OCI-LY7 (cell line): ENCODE measurements around the gene PDE6D. TPM values are rescaled to one million over a fixed set of nuclear protein-coding genes. Genes with fewer than 3 reads are reported as not detected.

Experiments used
- BruUV-seq: library from RNA; stranded (reverse); fragments of 400-500 nt; replicated peaks from 2 replicates; lab custom pipeline; 2021; lab: Mats Ljungman, UMichigan
- CTCF ChIA-PET: fragments of 300-600 bp; sonication (Branson Sonifier 250); formaldehyde crosslinking; loops from one replicate; lab custom pipeline; 2022; ENCODE audit warnings: antibody characterized with exemption; ENCODE audit not compliant: unreplicated experiment; lab: Charles Lee
- POLR2A ChIA-PET: fragments of 300-600 bp; sonication (Branson Sonifier 250); formaldehyde crosslinking; loops from one replicate; lab custom pipeline; 2022; ENCODE audit warnings: antibody characterized with exemption; lab: Charles Lee
- DNase-seq: peaks from one replicate; pipeline ENCODE4 v3.0.0-alpha.2; 2015; ENCODE audit warnings: low spot score
- H2AFZ ChIP-seq: fragments of 200-600 bp; sonication (generic), shearing (Covaris generic); 2 replicates; pipeline ENCODE4 v1.6.1; 2014; ENCODE audit warnings: mild to moderate bottlenecking, antibody characterized with exemption, low read length, moderate library complexity
- H3K27ac ChIP-seq: fragments of 200-600 bp; sonication (generic); 2 replicates; pipeline ENCODE4 v1.5.1; 2014; ENCODE audit warnings: mixed run types, low read depth, mild to moderate bottlenecking, moderate library complexity, low read length, inconsistent platforms; ENCODE audit not compliant: poor library complexity, severe bottlenecking
- H3K36me3 ChIP-seq: fragments of 200-600 bp; sonication (generic); 2 replicates; pipeline ENCODE4 v1.6.1; 2014; ENCODE audit warnings: mild to moderate bottlenecking, antibody characterized with exemption, low read length, moderate library complexity, mixed read lengths; ENCODE audit not compliant: insufficient read depth
- H3K4me1 ChIP-seq: fragments of 200-600 bp; sonication (generic); 2 replicates; pipeline ENCODE4 v1.5.1; 2014; ENCODE audit warnings: mild to moderate bottlenecking, low read length; ENCODE audit not compliant: insufficient read depth, poor library complexity, severe bottlenecking
- H3K4me2 ChIP-seq: fragments of 200-600 bp; sonication (generic); 2 replicates; pipeline ENCODE4 v1.6.1; 2014; ENCODE audit warnings: mild to moderate bottlenecking, low read length
- H3K4me3 ChIP-seq: fragments of 200-600 bp; sonication (generic); 2 replicates; pipeline ENCODE4 v1.5.1; 2014; ENCODE audit warnings: mild to moderate bottlenecking, low read depth, low read length; ENCODE audit not compliant: poor library complexity, severe bottlenecking
- H3K79me2 ChIP-seq: fragments of 200-600 bp; sonication (generic); 2 replicates; pipeline ENCODE4 v1.6.1; 2016; ENCODE audit warnings: low read depth, mild to moderate bottlenecking, low read length, moderate library complexity, mixed read lengths; ENCODE audit not compliant: insufficient read depth
- H3K9me2 ChIP-seq: fragments of 200-600 bp; sonication (generic); 2 replicates; pipeline ENCODE4 v1.6.1; 2016; ENCODE audit warnings: mild to moderate bottlenecking, low read length, mixed read lengths; ENCODE audit not compliant: insufficient read depth
- H3K9me3 ChIP-seq: fragments of 200-600 bp; sonication (generic); 2 replicates; pipeline ENCODE4 v1.6.1; 2014; ENCODE audit warnings: mild to moderate bottlenecking, mixed run types, low read length, mixed read lengths
- H4K20me1 ChIP-seq: fragments of 200-600 bp; sonication (generic); 2 replicates; pipeline ENCODE4 v1.6.1; 2014; ENCODE audit warnings: mild to moderate bottlenecking, antibody characterized with exemption, low read length, moderate library complexity, mixed read lengths; ENCODE audit not compliant: insufficient read depth
- EZH2phosphoT487 ChIP-seq: fragments of 200-600 bp; sonication (generic); IDR thresholded peaks from 2 replicates; pipeline ENCODE4 v1.6.1; 2018; ENCODE audit warnings: low read depth, borderline replicate concordance, mild to moderate bottlenecking, mixed run types, antibody characterized with exemption, low read length, moderate library complexity, mixed read lengths
- intact Hi-C: fragments of 100-400 bp; cut with micrococcal nuclease; formaldehyde crosslinking; loops from one replicate; pipeline ENCODE4 v1.10.0; 2022; ENCODE audit not compliant: unreplicated experiment
- total RNA-seq, 2 experiments: library from RNA; depleted of rRNA in 1 of 2; stranded (reverse); fragments of >200 nt in 1 of 2; shearing (Covaris generic) in 1 of 2; gene quantifications; 2 replicates each; pipeline ENCODE4 v1.2.3, GENCODE V29; 2014 to 2022
- TF ChIP-seq, protein P1 (sequence below): fragments of 200-600 bp; sonication (generic); conservative IDR thresholded peaks from 2 replicates; pipeline ENCODE4 v1.5.1; 2014; ENCODE audit warnings: mild to moderate bottlenecking, antibody characterized with exemption, low read length, moderate library complexity, mixed read lengths

Gene PDE6D
- total RNA-seq, 2 experiments from 2014 or later, result 47.4 to 54.6 TPM

GRCh38 chr2:231715499-231715837 lies 65.6 kb downstream of the PDE6D start:
- Histone ChIP-seq H3K9me2 (no peaks in the 10 kb centered on the region), H3K4me2 (no peak overlapping the region), H3K27ac (peak overlapping the region; percentile 95), H3K9me3 (no peaks in the 10 kb centered on the region), H3K79me2 (peaks cover 26% of the 10 kb centered on the region), H3K4me1 (peaks cover 72% of the 10 kb centered on the region), H3K36me3 (peaks cover 50% of the 10 kb centered on the region), H3K4me3 (no peak overlapping the region), H4K20me1 (peaks cover 20% of the 10 kb centered on the region), H2AFZ (no peak overlapping the region)
- no TSS peak for BruUV-seq
- intact Hi-C loops, result loop anchor here (1.0 to 10.0 kb wide), 7 partner anchors 29 to 251 kb away; partner anchors contain the start of gene NCL
- TF ChIP-seq EZH2phosphoT487, result no peak
- TF ChIP-seq, protein P1, sequence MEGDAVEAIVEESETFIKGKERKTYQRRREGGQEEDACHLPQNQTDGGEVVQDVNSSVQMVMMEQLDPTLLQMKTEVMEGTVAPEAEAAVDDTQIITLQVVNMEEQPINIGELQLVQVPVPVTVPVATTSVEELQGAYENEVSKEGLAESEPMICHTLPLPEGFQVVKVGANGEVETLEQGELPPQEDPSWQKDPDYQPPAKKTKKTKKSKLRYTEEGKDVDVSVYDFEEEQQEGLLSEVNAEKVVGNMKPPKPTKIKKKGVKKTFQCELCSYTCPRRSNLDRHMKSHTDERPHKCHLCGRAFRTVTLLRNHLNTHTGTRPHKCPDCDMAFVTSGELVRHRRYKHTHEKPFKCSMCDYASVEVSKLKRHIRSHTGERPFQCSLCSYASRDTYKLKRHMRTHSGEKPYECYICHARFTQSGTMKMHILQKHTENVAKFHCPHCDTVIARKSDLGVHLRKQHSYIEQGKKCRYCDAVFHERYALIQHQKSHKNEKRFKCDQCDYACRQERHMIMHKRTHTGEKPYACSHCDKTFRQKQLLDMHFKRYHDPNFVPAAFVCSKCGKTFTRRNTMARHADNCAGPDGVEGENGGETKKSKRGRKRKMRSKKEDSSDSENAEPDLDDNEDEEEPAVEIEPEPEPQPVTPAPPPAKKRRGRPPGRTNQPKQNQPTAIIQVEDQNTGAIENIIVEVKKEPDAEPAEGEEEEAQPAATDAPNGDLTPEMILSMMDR, result peak; percentile 21; the same call in 1 of the 2 replicates
- ChIA-PET CTCF (interaction anchor here (2.4 to 4.5 kb wide), 2 partner anchors 39 to 103 kb away, joined by 11 to 49 read pairs; no protein-coding TSS in a partner anchor), POLR2A (interaction anchor here (3.2 kb wide), 2 partner anchors 39 to 43 kb away, joined by 12 to 29 read pairs; no protein-coding TSS in a partner anchor)
- DNase-seq, result no peak

- TF ChIP-seq, protein P1, result peak; percentile 94
- TF ChIP-seq EZH2phosphoT487, result no peak
- H3K27ac ChIP-seq, result peak overlapping the region; percentile 68
- DNase-seq, result peak; percentile 89
- H3K9me3 ChIP-seq, result no peaks in the 10 kb centered on the region
- H3K4me2 ChIP-seq, result peak overlapping the region; percentile 25; the same call in 1 of the 2 replicates
- no peak overlapping the region for H2AFZ ChIP-seq
- intact Hi-C loops, result loop anchor here (1.0 to 10.0 kb wide), 7 partner anchors 28 to 250 kb away; partner anchors contain the start of gene NCL
- no peak overlapping the region for H3K4me3 ChIP-seq
- H3K4me1 ChIP-seq, result peaks cover 66% of the 10 kb centered on the region
- ChIA-PET POLR2A (interaction anchor here (1.6 to 3.2 kb wide), 6 partner anchors 31 to 251 kb away, joined by 4 to 29 read pairs (median 8); partner anchors contain the start of gene NCL), CTCF (interaction anchor here (0.6 to 4.5 kb wide), 4 partner anchors 29 to 102 kb away, joined by 5 to 49 read pairs (median 8); no protein-coding TSS in a partner anchor)
- BruUV-seq, result no TSS peak
- H3K79me2 ChIP-seq, result peaks cover 32% of the 10 kb centered on the region
- H3K36me3 ChIP-seq, result peaks cover 56% of the 10 kb centered on the region
- H3K9me2 ChIP-seq, result no peaks in the 10 kb centered on the region
- H4K20me1 ChIP-seq, result peaks cover 20% of the 10 kb centered on the region
Observed at GRCh38 chr2:231714639-231715498, 66.2 kb downstream of the PDE6D start.
